Stomach (tissue), 9 donors: Measurements from ENCODE around the gene CEP72. TPM values are rescaled to one million over a fixed set of nuclear protein-coding genes. Genes with fewer than 3 reads are reported as not detected.

Experiments
- DNase-seq, 2 donors: peaks; one replicate each; pipeline versions ENCODE4 v3.0.0 to v3.0.0-alpha.2; 2013 to 2019
- H3K27ac ChIP-seq, 5 donors: fragments of 200-600 bp in 4 of 5; sonication (generic) in 4 of 5; one replicate each; pipeline ENCODE4 v1.5.1; 2013 to 2019; ENCODE audit warnings: mild to moderate bottlenecking in 1 of 5, moderate library complexity in 1 of 5
- H3K27me3 ChIP-seq, 3 donors: fragments of 200-600 bp; sonication (generic); one replicate each; pipeline ENCODE4 v1.5.1; 2017 to 2019; ENCODE audit warnings: mixed run types in 1 of 3
- H3K36me3 ChIP-seq, 4 donors: fragments of 200-600 bp; sonication (generic); 1 replicate in 3 of 4; 2 replicates in 1 of 4; pipeline ENCODE4 v1.5.1; 2016 to 2019
- H3K4me1 ChIP-seq, 4 donors: fragments of 200-600 bp; sonication (generic); one replicate each; pipeline ENCODE4 v1.5.1; 2016 to 2019
- H3K4me3 ChIP-seq, 4 donors: fragments of 200-600 bp; sonication (generic) in 3 of 4; one replicate each; pipeline ENCODE4 v1.5.1; 2016 to 2019; ENCODE audit warnings: mild to moderate bottlenecking in 1 of 4
- H3K9me3 ChIP-seq, 4 donors: fragments of 200-600 bp; sonication (generic); one replicate each; pipeline ENCODE4 v1.5.1; 2016 to 2019
- CTCF ChIP-seq, 7 experiments: fragments of 450-650 bp in 4 of 7; fragments of 200-600 bp in 3 of 7; sonication (generic) in 3 of 7; IDR thresholded peaks; one replicate each; pipeline ENCODE4 v1.5.1; 2016 to 2019; ENCODE audit warnings: antibody characterized with exemption in 7 of 7, control low read depth in 2 of 7, mild to moderate bottlenecking in 1 of 7
- EP300 ChIP-seq: sonication (generic); formaldehyde crosslinking; IDR thresholded peaks from one replicate; pipeline ENCODE4 v1.6.1; 2017; ENCODE audit warnings: antibody characterized with exemption
- POLR2A ChIP-seq, 4 donors: fragments of 450-650 bp; IDR thresholded peaks; one replicate each; pipeline ENCODE4 v1.6.1; 2016; ENCODE audit warnings: antibody characterized with exemption in 4 of 4, control low read depth in 2 of 4, mild to moderate bottlenecking in 1 of 4, moderate library complexity in 1 of 4
- POLR2AphosphoS5 ChIP-seq, 3 donors: sonication (generic); formaldehyde crosslinking; IDR thresholded peaks; one replicate each; pipeline ENCODE4 v1.6.1; 2016; ENCODE audit warnings: antibody characterized with exemption in 3 of 3
- WGBS, 5 donors: extraction: QIAGEN DNeasy Blood & Tissue Kit in 3 of 5; methylation state at CpG; one replicate each; pipeline versions ENCODE4 v1.1.5 to v1.1.7; 2013 to 2018; 5-methylcytosine and 5-hydroxymethylcytosine counted together
- intact Hi-C: fragments of 100-400 bp; cut with DNase I; formaldehyde crosslinking; loops from one replicate; pipeline ENCODE4 v1.15.1; 2023; ENCODE audit warnings: low total_unique reads
- polyA plus RNA-seq, 3 donors: library from polyadenylated mRNA; stranded (reverse); fragments of 200-250 nt; gene quantifications; one replicate each; pipeline ENCODE4 v1.2.3, GENCODE V29; 2013
- total RNA-seq, 5 donors: library from RNA; depleted of rRNA; stranded (reverse); fragments of >200 nt; gene quantifications; one replicate each; pipeline versions ENCODE4 v1.1.0 to v1.2.3, GENCODE V29; 2014 to 2016
- donor health status: healthy with polysubstance abuse.
- donor health status: Bipolar disorder and iron deficiency.
- donor health status: healthy.

The CEP72 gene
- total and polyA plus RNA-seq, 8 donors = 0.14 to 11.1 (median 2.1) TPM

GRCh38 chr5:659496-660263 lies 47.5 kb downstream of the CEP72 start:
- 93 to 97% (median 96%) methylated on average over 16 of the region's 16 CpGs for WGBS, 5 donors

GRCh38 chr5:660491-661030 lies 48.4 kb downstream of the CEP72 start:
- H3K36me3 ChIP-seq = peaks cover 5 to 80% (median 77%) of the 10 kb centered on the region in 4 donors
- intact Hi-C loops = no loop called here
- H3K27ac ChIP-seq = no peak overlapping the region
- H3K4me3 ChIP-seq = no peak overlapping the region
- DNase-seq = no peak
- H3K9me3 ChIP-seq = no peaks in the 10 kb centered on the region
- WGBS, 5 donors = 92 to 97% (median 95%) methylated on average over 10 to 11 of the region's 11 CpGs
- no peaks in the 10 kb centered on the region for H3K27me3 ChIP-seq
- TF ChIP-seq EP300 = no peak
- TF ChIP-seq POLR2A (IDR thresholded peaks at IDR 0.05) = no peak
- no peak for TF ChIP-seq POLR2AphosphoS5 (IDR thresholded peaks at IDR 0.05)
- TF ChIP-seq CTCF (IDR thresholded peaks at IDR 0.05) = no peak
- H3K4me1 ChIP-seq = peaks cover 0 to 20% (median 16%) of the 10 kb centered on the region in 4 donors

More at GRCh38 chr5:659496-660263, 47.5 kb downstream of the CEP72 start:
- Histone ChIP-seq H3K27me3 (no peaks in the 10 kb centered on the region), H3K4me1 (peaks cover 0 to 14% (median 11%) of the 10 kb centered on the region in 4 donors), H3K4me3 (no peak overlapping the region), H3K36me3 (peaks cover 5 to 77% (median 73%) of the 10 kb centered on the region in 4 donors), H3K9me3 (no peaks in the 10 kb centered on the region), H3K27ac (no peak overlapping the region)
- intact Hi-C loops = no loop called here
- DNase-seq = no peak
- TF ChIP-seq CTCF (IDR thresholded peaks at IDR 0.05) (no peak), EP300 (no peak), POLR2A (IDR thresholded peaks at IDR 0.05) (no peak)

- WGBS, 5 donors = 96 to 98% (median 97%) methylated on average over 42 to 53 of the region's 53 CpGs
These were observed 50.0 kb downstream of the CEP72 start for GRCh38 chr5:661891-662750.

More at GRCh38 chr5:661891-662750, 50.0 kb downstream of the CEP72 start:
- Histone ChIP-seq H3K4me1 (peaks cover 0 to 20% (median 16%) of the 10 kb centered on the region in 4 donors), H3K36me3 (peaks cover 5 to 85% (median 80%) of the 10 kb centered on the region in 4 donors), H3K4me3 (no peak overlapping the region), H3K9me3 (no peaks in the 10 kb centered on the region), H3K27ac (no peak overlapping the region), H3K27me3 (no peaks in the 10 kb centered on the region)
- no peak for TF ChIP-seq EP300
- TF ChIP-seq CTCF (IDR thresholded peaks at IDR 0.05) = no peak
- TF ChIP-seq POLR2AphosphoS5 (IDR thresholded peaks at IDR 0.05) = no peak
- no peak for TF ChIP-seq POLR2A (IDR thresholded peaks at IDR 0.05)
- intact Hi-C loops = no loop called here
- no peak for DNase-seq
